ENCODE data around the gene ZC2HC1B. TPM values are rescaled to one million over a fixed set of nuclear protein-coding genes. Genes with fewer than 3 reads are reported as not detected.
"Not testable (repeated sequence)": the region's sequence is repeated elsewhere in the genome, so short reads cannot be mapped to it uniquely, and the experiment has no call there.

ZC2HC1B gene
- total RNA-seq, 2 donors from 2014 or later: not detected

GRCh38 chr6:143842461-143842901, 21.8 kb upstream of the ZC2HC1B start:
- peak overlapping the region; percentile 69 for H3K27ac ChIP-seq
- H3K4me3 ChIP-seq: peak overlapping the region; percentile 98
- no peaks in the 10 kb centered on the region for H3K36me3 ChIP-seq
- H3K27me3 ChIP-seq: no peaks in the 10 kb centered on the region
- TF ChIP-seq CTCF (IDR thresholded peaks at IDR 0.05): no peak
- no peaks in the 10 kb centered on the region for H3K9me3 ChIP-seq
- no peaks in the 10 kb centered on the region for H3K4me1 ChIP-seq
- H3K9ac ChIP-seq (ENCODE audit: low read depth in 2 of 2, low read length in 2 of 2): peak overlapping the region; percentile 78 to 90
- intact Hi-C loops (cut with DNase I): loop anchor here (10.0 kb wide), 1 partner anchor 258 kb away; no protein-coding TSS in a partner anchor
- peak; percentile 25 for DNase-seq

GRCh38 chr6:143842902-143843676, 21.2 kb upstream of the ZC2HC1B start, which contains the start of gene LTV1:
TSS of gene LTV1 (plus strand) at chr6:143843338. CDS start at chr6:143843478, 140 bp downstream.
- peak; percentile 97 for DNase-seq
- no peaks in the 10 kb centered on the region for H3K4me1 ChIP-seq
- TF ChIP-seq CTCF (IDR thresholded peaks at IDR 0.05): no peak
- no peaks in the 10 kb centered on the region for H3K27me3 ChIP-seq
- H3K27ac ChIP-seq: peak within 1 kb of the TSS; percentile 69
- no peaks in the 10 kb centered on the region for H3K36me3 ChIP-seq
- intact Hi-C loops (cut with DNase I): loop anchor here (10.0 kb wide), 1 partner anchor 258 kb away; no protein-coding TSS in a partner anchor
- H3K9ac ChIP-seq (ENCODE audit: low read depth in 2 of 2, low read length in 2 of 2): peak within 1 kb of the TSS; percentile 90 to 94
- peak within 1 kb of the TSS; percentile 98 for H3K4me3 ChIP-seq
- H3K9me3 ChIP-seq: no peaks in the 10 kb centered on the region

- no peak for DNase-seq
- peaks cover 3% of the 10 kb centered on the region for H3K36me3 ChIP-seq
- intact Hi-C loops (cut with DNase I): loop anchor here (10.0 kb wide), 1 partner anchor 259 kb away; no protein-coding TSS in a partner anchor
- H3K27ac ChIP-seq: peak overlapping the region; percentile 69
- H3K9me3 ChIP-seq: no peaks in the 10 kb centered on the region
- H3K27me3 ChIP-seq: no peaks in the 10 kb centered on the region
- no peaks in the 10 kb centered on the region for H3K4me1 ChIP-seq
- H3K4me3 ChIP-seq: peak overlapping the region; percentile 98
- H3K9ac ChIP-seq (ENCODE audit: low read depth in 2 of 2, low read length in 2 of 2): peak overlapping the region; percentile 90 to 94
- no peak for TF ChIP-seq CTCF (IDR thresholded peaks at IDR 0.05)
Observed at GRCh38 chr6:143843677-143843999, 20.6 kb upstream of the ZC2HC1B start.

- intact Hi-C loops (cut with DNase I): loop anchor here (10.0 kb wide), 1 partner anchor 259 kb away; no protein-coding TSS in a partner anchor
- no peak for DNase-seq
Observed at GRCh38 chr6:143844006-143844405, 20.3 kb upstream of the ZC2HC1B start.

GRCh38 chr6:143845033-143845432, 19.2 kb upstream of the ZC2HC1B start:
- Histone ChIP-seq H3K9me3 (no peaks in the 10 kb centered on the region), H3K9ac (ENCODE audit: low read depth in 2 of 2, low read length in 2 of 2) (no peak overlapping the region), H3K4me1 (no peaks in the 10 kb centered on the region), H3K27ac (no peak overlapping the region), H3K36me3 (peaks cover 3% of the 10 kb centered on the region), H3K27me3 (no peaks in the 10 kb centered on the region), H3K4me3 (no peak overlapping the region)
- intact Hi-C loops (cut with DNase I): loop anchor here (10.0 kb wide), 1 partner anchor 260 kb away; no protein-coding TSS in a partner anchor
- TF ChIP-seq CTCF (IDR thresholded peaks at IDR 0.05): no peak
- no peak for DNase-seq

More at GRCh38 chr6:143844006-143844405, 20.3 kb upstream of the ZC2HC1B start:
- Histone ChIP-seq H3K27ac (no peak overlapping the region), H3K9ac (ENCODE audit: low read depth in 2 of 2, low read length in 2 of 2) (peak overlapping the region; percentile 90 to 94), H3K27me3 (no peaks in the 10 kb centered on the region), H3K4me3 (peak overlapping the region; percentile 98), H3K4me1 (no peaks in the 10 kb centered on the region), H3K36me3 (peaks cover 3% of the 10 kb centered on the region), H3K9me3 (no peaks in the 10 kb centered on the region)
- no peak for TF ChIP-seq CTCF (IDR thresholded peaks at IDR 0.05)

GRCh38 chr6:143851706-143852105, 12.6 kb upstream of the ZC2HC1B start:
- intact Hi-C loops (cut with DNase I); H3K4me3 ChIP-seq; DNase-seq; H3K36me3 ChIP-seq; H3K9me3 ChIP-seq; H3K27me3 ChIP-seq; H3K27ac ChIP-seq; H3K9ac ChIP-seq (ENCODE audit: low read depth in 2 of 2, low read length in 2 of 2); H3K4me1 ChIP-seq: not testable (repeated sequence)

- DNase-seq; H3K27ac ChIP-seq; H3K4me3 ChIP-seq; H3K9ac ChIP-seq (ENCODE audit: low read depth in 2 of 2, low read length in 2 of 2); H3K4me1 ChIP-seq; H3K9me3 ChIP-seq; intact Hi-C loops (cut with DNase I); H3K36me3 ChIP-seq; H3K27me3 ChIP-seq: not testable (repeated sequence)
Observed at GRCh38 chr6:143855057-143855456, 9.2 kb upstream of the ZC2HC1B start.

GRCh38 chr6:143856762-143857161, 7.5 kb upstream of the ZC2HC1B start:
- H3K27me3 ChIP-seq; DNase-seq; H3K36me3 ChIP-seq; H3K4me1 ChIP-seq; H3K9me3 ChIP-seq; intact Hi-C loops (cut with DNase I); H3K27ac ChIP-seq; H3K9ac ChIP-seq (ENCODE audit: low read depth in 2 of 2, low read length in 2 of 2); H3K4me3 ChIP-seq: not testable (repeated sequence)

Data from colonic mucosa (tissue), 4 donors.